Activated CD4-positive, alpha-beta T cell treated with anti-CD3 and anti-CD28 coated beads, Interleukin-2, amount 10 ng/mL, durations not matched to agents 24 days and 14 days (primary cell): ENCODE data around the gene CD48. TPM values are rescaled to one million over a fixed set of nuclear protein-coding genes. Genes with fewer than 3 reads are reported as not detected.

Experiments used
- DNase-seq: peaks from one replicate; pipeline ENCODE4 v3.0.0; 2022
- H3K27ac Mint-ChIP-seq: one replicate; pipeline ENCODE4 v1.8.0; 2022; ENCODE audit warnings: mild to moderate bottlenecking, mixed read lengths
- H3K27me3 Mint-ChIP-seq: one replicate; pipeline ENCODE4 v1.8.0; 2022; ENCODE audit warnings: mixed read lengths
- H3K36me3 Mint-ChIP-seq: one replicate; pipeline ENCODE4 v1.8.0; 2022; ENCODE audit warnings: low read depth, mild to moderate bottlenecking, mixed read lengths
- H3K4me1 Mint-ChIP-seq: one replicate; pipeline ENCODE4 v1.8.0; 2021; ENCODE audit warnings: mixed read lengths
- H3K4me3 Mint-ChIP-seq: one replicate; pipeline ENCODE4 v1.8.0; 2022; ENCODE audit warnings: mild to moderate bottlenecking, moderate library complexity, mixed read lengths
- H3K9me3 Mint-ChIP-seq: one replicate; pipeline ENCODE4 v1.8.0; 2021; ENCODE audit warnings: mixed read lengths
- intact Hi-C: fragments of 100-400 bp; cut with micrococcal nuclease; formaldehyde crosslinking; loops from one replicate; pipeline ENCODE4 v1.15.1; 2023
- total RNA-seq: library from RNA; stranded (reverse); gene quantifications from 2 replicates; pipeline ENCODE4 v1.2.3, GENCODE V29; 2022

Gene CD48
- 206 and 208 TPM in 2 replicates for total RNA-seq

GRCh38 chr1:160711602-160712311 lies at the start of gene CD48:
TSS of gene CD48 (minus strand) at chr1:160711822. CDS start at chr1:160711763, 59 bp downstream.
- Mint-ChIP-seq H3K9me3 (no peaks in the 10 kb centered on the region), H3K27ac (no peak within 1 kb of the TSS), H3K4me3 (no peak within 1 kb of the TSS), H3K36me3 (no peaks in the 10 kb centered on the region), H3K4me1 (peaks cover 26% of the 10 kb centered on the region), H3K27me3 (no peaks in the 10 kb centered on the region)
- intact Hi-C loops = loop anchor here (1.0 to 5.0 kb wide), 6 partner anchors 15 to 189 kb away; partner anchors contain the start of genes SLAMF1 and SLAMF6
- peak; percentile 85 for DNase-seq

- peaks cover 25% of the 10 kb centered on the region for H3K4me1 Mint-ChIP-seq
- peaks cover 10% of the 10 kb centered on the region for H3K36me3 Mint-ChIP-seq
- H3K4me3 Mint-ChIP-seq = no peak overlapping the region
- H3K27ac Mint-ChIP-seq = no peak overlapping the region
- H3K27me3 Mint-ChIP-seq = no peaks in the 10 kb centered on the region
- peaks cover 27% of the 10 kb centered on the region for H3K9me3 Mint-ChIP-seq
- no peak for DNase-seq
- intact Hi-C loops = no loop called here
These were observed 49.4 kb upstream of the CD48 start for GRCh38 chr1:160761046-160761445.

- intact Hi-C loops = no loop called here
- H3K9me3 Mint-ChIP-seq = peaks cover 31% of the 10 kb centered on the region
- no peaks in the 10 kb centered on the region for H3K27me3 Mint-ChIP-seq
- peaks cover 31% of the 10 kb centered on the region for H3K4me1 Mint-ChIP-seq
- no peak for DNase-seq
- no peak overlapping the region for H3K4me3 Mint-ChIP-seq
- H3K36me3 Mint-ChIP-seq = peaks cover 10% of the 10 kb centered on the region
- no peak overlapping the region for H3K27ac Mint-ChIP-seq
These were observed 48.1 kb upstream of the CD48 start for GRCh38 chr1:160759740-160760139.

GRCh38 chr1:160758521-160758920 lies 46.9 kb upstream of the CD48 start:
- Mint-ChIP-seq H3K27me3 (no peaks in the 10 kb centered on the region), H3K9me3 (peaks cover 31% of the 10 kb centered on the region), H3K27ac (no peak overlapping the region), H3K4me3 (no peak overlapping the region), H3K36me3 (peaks cover 17% of the 10 kb centered on the region), H3K4me1 (peaks cover 31% of the 10 kb centered on the region)
- intact Hi-C loops = no loop called here
- DNase-seq = no peak

- H3K4me3 Mint-ChIP-seq = peak overlapping the region; percentile 2
These were observed 45.2 kb upstream of the CD48 start for GRCh38 chr1:160756849-160757201.

GRCh38 chr1:160755911-160756848 lies 44.6 kb upstream of the CD48 start:
- peaks cover 28% of the 10 kb centered on the region for H3K36me3 Mint-ChIP-seq
- peaks cover 22% of the 10 kb centered on the region for H3K9me3 Mint-ChIP-seq
- H3K4me3 Mint-ChIP-seq = peak overlapping the region; percentile 2
- H3K4me1 Mint-ChIP-seq = peaks cover 42% of the 10 kb centered on the region
- DNase-seq = peak; percentile 76
- H3K27me3 Mint-ChIP-seq = no peaks in the 10 kb centered on the region
- peak overlapping the region; percentile 86 for H3K27ac Mint-ChIP-seq
- intact Hi-C loops = no loop called here

More at GRCh38 chr1:160756849-160757201, 45.2 kb upstream of the CD48 start:
- H3K9me3 Mint-ChIP-seq = peaks cover 28% of the 10 kb centered on the region
- H3K27ac Mint-ChIP-seq = peak overlapping the region; percentile 86
- H3K36me3 Mint-ChIP-seq = peaks cover 26% of the 10 kb centered on the region
- no peak for DNase-seq
- H3K27me3 Mint-ChIP-seq = no peaks in the 10 kb centered on the region
- peaks cover 42% of the 10 kb centered on the region for H3K4me1 Mint-ChIP-seq
- intact Hi-C loops = no loop called here

GRCh38 chr1:160755461-160755860 lies 43.8 kb upstream of the CD48 start:
- H3K4me3 Mint-ChIP-seq = no peak overlapping the region
- no peak for DNase-seq
- H3K4me1 Mint-ChIP-seq = peaks cover 46% of the 10 kb centered on the region
- H3K27me3 Mint-ChIP-seq = no peaks in the 10 kb centered on the region
- intact Hi-C loops = no loop called here
- peaks cover 32% of the 10 kb centered on the region for H3K36me3 Mint-ChIP-seq
- H3K9me3 Mint-ChIP-seq = peaks cover 14% of the 10 kb centered on the region
- peak overlapping the region; percentile 86 for H3K27ac Mint-ChIP-seq

GRCh38 chr1:160753594-160753993 lies 42.0 kb upstream of the CD48 start:
- intact Hi-C loops = no loop called here
- Mint-ChIP-seq H3K4me1 (peaks cover 58% of the 10 kb centered on the region), H3K9me3 (peaks cover 12% of the 10 kb centered on the region), H3K27me3 (no peaks in the 10 kb centered on the region), H3K27ac (no peak overlapping the region), H3K36me3 (peaks cover 43% of the 10 kb centered on the region), H3K4me3 (no peak overlapping the region)
- no peak for DNase-seq

GRCh38 chr1:160752924-160753323 lies 41.3 kb upstream of the CD48 start:
- peak overlapping the region; percentile 2 for H3K27ac Mint-ChIP-seq
- intact Hi-C loops = no loop called here
- H3K4me1 Mint-ChIP-seq = peaks cover 64% of the 10 kb centered on the region

GRCh38 chr1:160752406-160752805 lies 40.8 kb upstream of the CD48 start:
- peaks cover 12% of the 10 kb centered on the region for H3K9me3 Mint-ChIP-seq

More at GRCh38 chr1:160752924-160753323, 41.3 kb upstream of the CD48 start:
- H3K4me3 Mint-ChIP-seq = no peak overlapping the region
- peaks cover 48% of the 10 kb centered on the region for H3K36me3 Mint-ChIP-seq
- peaks cover 12% of the 10 kb centered on the region for H3K9me3 Mint-ChIP-seq
- H3K27me3 Mint-ChIP-seq = no peaks in the 10 kb centered on the region
- DNase-seq = no peak

GRCh38 chr1:160750608-160751007 lies 39.0 kb upstream of the CD48 start:
- H3K27ac Mint-ChIP-seq = peak overlapping the region; percentile 85
- peaks cover 45% of the 10 kb centered on the region for H3K36me3 Mint-ChIP-seq
- H3K9me3 Mint-ChIP-seq = peaks cover under 1% of the 10 kb centered on the region
- H3K4me3 Mint-ChIP-seq = no peak overlapping the region
- peaks cover 57% of the 10 kb centered on the region for H3K4me1 Mint-ChIP-seq
- intact Hi-C loops = no loop called here
- DNase-seq = no peak
- H3K27me3 Mint-ChIP-seq = no peaks in the 10 kb centered on the region

More at GRCh38 chr1:160752406-160752805, 40.8 kb upstream of the CD48 start:
- no peak for DNase-seq
- intact Hi-C loops = no loop called here
- Mint-ChIP-seq H3K27ac (no peak overlapping the region), H3K27me3 (no peaks in the 10 kb centered on the region), H3K4me3 (no peak overlapping the region), H3K36me3 (peaks cover 51% of the 10 kb centered on the region), H3K4me1 (peaks cover 65% of the 10 kb centered on the region)

GRCh38 chr1:160748878-160749269 lies 37.3 kb upstream of the CD48 start:
- intact Hi-C loops = no loop called here
- H3K4me1 Mint-ChIP-seq = peaks cover 73% of the 10 kb centered on the region

GRCh38 chr1:160748181-160748877 lies 36.7 kb upstream of the CD48 start:
- Mint-ChIP-seq H3K27ac (no peak overlapping the region), H3K27me3 (no peaks in the 10 kb centered on the region), H3K4me1 (peaks cover 76% of the 10 kb centered on the region), H3K4me3 (no peak overlapping the region), H3K9me3 (peaks cover 3% of the 10 kb centered on the region), H3K36me3 (peaks cover 45% of the 10 kb centered on the region)
- DNase-seq = no peak
- intact Hi-C loops = no loop called here

More at GRCh38 chr1:160748878-160749269, 37.3 kb upstream of the CD48 start:
- Mint-ChIP-seq H3K9me3 (peaks cover 3% of the 10 kb centered on the region), H3K4me3 (no peak overlapping the region), H3K36me3 (peaks cover 47% of the 10 kb centered on the region), H3K27me3 (no peaks in the 10 kb centered on the region), H3K27ac (no peak overlapping the region)
- no peak for DNase-seq
